Erythroblast (primary cell): Measurements from ENCODE around the gene TBX4.

ENCODE experiments used
- DNase-seq, 2 experiments: peaks; one replicate each; lab custom pipeline; 2025; lab: John Stamatoyannopoulos, UW
- GATA1 ChIP-seq: IDR thresholded peaks from 2 replicates; pipeline ENCODE4 v1.6.1; 2011; ENCODE audit warnings: low read depth, mild to moderate bottlenecking, control low read depth, low read length, moderate library complexity
- POLR2A ChIP-seq: IDR thresholded peaks from 2 replicates; pipeline ENCODE4 v1.6.1; 2011; ENCODE audit warnings: mild to moderate bottlenecking, low read length

Gene TBX4

GRCh38 chr17:61449707-61450640 is 2.2 kb upstream of the TBX4 start:
- TF ChIP-seq GATA1 (no peak), POLR2A (no peak)
- DNase-seq: no peak

- no peak for TF ChIP-seq POLR2A
- TF ChIP-seq GATA1: no peak
- no peak for DNase-seq
Measured at GRCh38 chr17:61450641-61451537, 1.3 kb upstream of the TBX4 start.

- no peak for DNase-seq
- TF ChIP-seq POLR2A: no peak
- no peak for TF ChIP-seq GATA1
Measured at GRCh38 chr17:61451538-61452300, 503 bp upstream of the TBX4 start.

GRCh38 chr17:61453566-61454380 is 1.6 kb downstream of the TBX4 start:
- TF ChIP-seq POLR2A (no peak), GATA1 (no peak)
- DNase-seq: no peak

GRCh38 chr17:61454381-61455323 is 2.4 kb downstream of the TBX4 start:
- no peak for DNase-seq
- no peak for TF ChIP-seq POLR2A
- no peak for TF ChIP-seq GATA1

GRCh38 chr17:61455324-61456060 is 3.3 kb downstream of the TBX4 start:
- no peak for DNase-seq
- no peak for TF ChIP-seq POLR2A

GRCh38 chr17:61456061-61456681 is 3.9 kb downstream of the TBX4 start:
- DNase-seq: no peak
- TF ChIP-seq POLR2A (no peak), GATA1 (no peak)

- no peak for DNase-seq
- no peak for TF ChIP-seq POLR2A
- TF ChIP-seq GATA1: no peak
Measured at GRCh38 chr17:61456688-61457225, 4.5 kb downstream of the TBX4 start.

GRCh38 chr17:61457226-61457983 is 5.2 kb downstream of the TBX4 start:
- DNase-seq: no peak
- TF ChIP-seq POLR2A (no peak), GATA1 (no peak)

GRCh38 chr17:61458000-61458399 is 5.8 kb downstream of the TBX4 start:
- TF ChIP-seq GATA1 (no peak), POLR2A (no peak)
- no peak for DNase-seq
